ENCODE data around the gene GRAMD1B. TPM values are rescaled to one million over a fixed set of nuclear protein-coding genes. Genes with fewer than 3 reads are reported as not detected.

The GRAMD1B gene
- total RNA-seq, 4 donors from 2014 or later, result 2.1 to 8.5 (median 7.0) TPM

GRCh38 chr11:123494195-123495050 is 64.4 kb downstream of the GRAMD1B start:
- no peak for TF ChIP-seq CTCF (IDR thresholded peaks at IDR 0.05)
- ATAC-seq (ENCODE audit: low FRiP score), result no peak
- no peak for DNase-seq (ENCODE audit: low spot score)

GRCh38 chr11:123504401-123504800 is 74.3 kb downstream of the GRAMD1B start:
- DNase-seq (ENCODE audit: low spot score), result no peak
- TF ChIP-seq CTCF (IDR thresholded peaks at IDR 0.05), result no peak
- no peak for ATAC-seq (ENCODE audit: low FRiP score)

DNA sequence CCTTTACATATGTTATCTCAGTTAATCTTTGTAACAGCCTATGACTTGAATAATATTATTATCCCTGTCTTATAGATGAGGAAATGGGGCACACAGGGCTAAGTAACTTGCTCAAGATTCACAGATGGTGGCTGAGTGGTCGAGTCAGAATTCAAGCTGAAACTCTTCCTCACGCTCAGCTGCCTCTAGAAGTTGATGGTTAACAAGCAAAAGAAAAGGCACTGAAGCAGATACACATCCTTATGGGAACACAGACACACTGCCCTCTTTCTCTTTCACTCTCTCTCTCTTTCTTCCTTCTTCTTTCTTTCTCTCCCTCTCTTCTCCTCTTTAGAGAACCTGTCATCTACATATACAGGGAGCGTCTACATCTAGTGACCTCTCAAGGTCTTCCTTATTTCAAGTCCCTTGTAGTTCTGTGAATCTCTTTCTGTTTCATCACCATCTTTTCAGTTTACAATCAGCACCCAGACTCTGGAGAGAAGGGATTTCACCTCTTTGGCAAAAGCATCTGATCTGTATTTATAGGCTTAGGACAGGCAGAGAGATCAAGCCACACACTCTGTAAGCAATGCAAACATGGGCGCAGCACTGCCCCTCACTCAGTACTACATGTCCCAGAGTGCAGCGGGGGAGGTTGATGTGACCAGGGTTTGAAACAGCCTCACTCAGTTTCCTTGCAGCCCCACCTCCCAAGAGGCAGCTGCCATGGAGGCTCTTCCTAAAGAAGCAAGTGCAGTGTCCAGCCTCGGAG is 75.7 kb downstream of the GRAMD1B start:
- no peak for TF ChIP-seq CTCF (IDR thresholded peaks at IDR 0.05)
- ATAC-seq (ENCODE audit: low FRiP score), result no peak

GRCh38 chr11:123507043-123507442 is 77.0 kb downstream of the GRAMD1B start:
- TF ChIP-seq CTCF (IDR thresholded peaks at IDR 0.05), result no peak
- no peak for ATAC-seq (ENCODE audit: low FRiP score)
- no peak for DNase-seq (ENCODE audit: low spot score)

More for the DNA sequence above, 75.7 kb downstream of the GRAMD1B start:
- no peak for DNase-seq (ENCODE audit: low spot score)

GRCh38 chr11:123509737-123510578 is 79.9 kb downstream of the GRAMD1B start:
- DNase-seq (ENCODE audit: low spot score) (no peak), ATAC-seq (ENCODE audit: low FRiP score) (no peak)
- TF ChIP-seq CTCF (IDR thresholded peaks at IDR 0.05), result no peak

DNA sequence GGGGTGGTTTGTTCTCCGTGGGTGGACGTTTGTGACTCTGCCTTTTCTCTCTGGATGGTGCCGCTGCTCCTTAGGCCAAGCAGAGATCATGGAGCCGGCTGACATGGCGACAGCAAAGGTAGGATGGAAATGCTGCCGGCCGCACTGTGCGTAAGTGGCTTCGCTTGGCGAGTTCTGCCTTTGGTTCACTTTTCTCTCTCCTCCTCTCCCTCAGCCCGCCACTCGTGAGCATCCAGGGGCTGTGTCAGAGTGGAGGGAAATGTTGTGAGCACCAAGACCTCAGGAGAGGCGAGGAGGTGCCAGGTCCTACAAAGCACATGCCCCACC is 80.5 kb downstream of the GRAMD1B start:
- TF ChIP-seq CTCF (IDR thresholded peaks at IDR 0.05), result no peak
- DNase-seq (ENCODE audit: low spot score) (no peak), ATAC-seq (ENCODE audit: low FRiP score) (no peak)
